GM19239 (cell line): ENCODE measurements around the gene CEACAM20.
"Not testable (repeated sequence)": the region's sequence is repeated elsewhere in the genome, so short reads cannot be mapped to it uniquely, and the experiment has no call there.

Experiments used
- DNase-seq: peaks from one replicate; pipeline ENCODE4 v3.0.0; 2011; ENCODE audit warnings: low spot score; ENCODE audit not compliant: insufficient read length
- FAIRE-seq: peaks from 2 replicates; lab custom pipeline; 2011; peaks lifted over from hg19 to GRCh38; lab: Jason Lieb, UNC

The CEACAM20 gene

GRCh38 chr19:44550976-44551375 lies 21.5 kb upstream of the CEACAM20 start:
- not testable (repeated sequence) for FAIRE-seq, DNase-seq

GRCh38 chr19:44549507-44549906 lies 20.0 kb upstream of the CEACAM20 start:
- no peak for FAIRE-seq
- no peak for DNase-seq

- no peak for FAIRE-seq
Measured at GRCh38 chr19:44548736-44549135, 19.3 kb upstream of the CEACAM20 start.

GRCh38 chr19:44544031-44544430 lies 14.6 kb upstream of the CEACAM20 start:
- no peak for FAIRE-seq
- no peak for DNase-seq

More at GRCh38 chr19:44548736-44549135, 19.3 kb upstream of the CEACAM20 start:
- DNase-seq: no peak

- no peak for DNase-seq
- no peak for FAIRE-seq
Measured at GRCh38 chr19:44542671-44543070, 13.2 kb upstream of the CEACAM20 start.

GRCh38 chr19:44540736-44541135 lies 11.3 kb upstream of the CEACAM20 start:
- DNase-seq: no peak
- no peak for FAIRE-seq

GRCh38 chr19:44539991-44540390 lies 10.5 kb upstream of the CEACAM20 start:
- FAIRE-seq (no peak), DNase-seq (no peak)

GRCh38 chr19:44539236-44539826 lies 9.9 kb upstream of the CEACAM20 start:
- DNase-seq (no peak), FAIRE-seq (no peak)

- DNase-seq, FAIRE-seq: not testable (repeated sequence)
Measured at GRCh38 chr19:44535361-44535760, 5.9 kb upstream of the CEACAM20 start.

GRCh38 chr19:44532819-44533218 lies 3.3 kb upstream of the CEACAM20 start:
- no peak for DNase-seq
- no peak for FAIRE-seq

- DNase-seq (no peak), FAIRE-seq (no peak)
Measured at GRCh38 chr19:44530777-44531176, 1.3 kb upstream of the CEACAM20 start.

- FAIRE-seq: no peak
Measured at GRCh38 chr19:44527554-44527953, 1.9 kb downstream of the CEACAM20 start.

GRCh38 chr19:44525721-44526430 lies 3.6 kb downstream of the CEACAM20 start:
- FAIRE-seq (no peak), DNase-seq (no peak)

More at GRCh38 chr19:44527554-44527953, 1.9 kb downstream of the CEACAM20 start:
- no peak for DNase-seq

GRCh38 chr19:44521370-44521769 lies 8.1 kb downstream of the CEACAM20 start:
- FAIRE-seq (no peak), DNase-seq (no peak)

- DNase-seq (no peak), FAIRE-seq (no peak)
Measured at GRCh38 chr19:44517146-44517545, 12.3 kb downstream of the CEACAM20 start.

GRCh38 chr19:44515907-44516306 lies 13.6 kb downstream of the CEACAM20 start:
- DNase-seq (no peak), FAIRE-seq (no peak)

- DNase-seq (no peak), FAIRE-seq (no peak)
Measured at GRCh38 chr19:44515031-44515430, 14.4 kb downstream of the CEACAM20 start.

- FAIRE-seq (no peak), DNase-seq (no peak)
Measured at GRCh38 chr19:44512326-44513298, 16.9 kb downstream of the CEACAM20 start.

GRCh38 chr19:44509478-44509877 lies 20.0 kb downstream of the CEACAM20 start:
- FAIRE-seq (no peak), DNase-seq (no peak)
